ENCODE measurements around the gene PPP1R9B. TPM values are rescaled to one million over a fixed set of nuclear protein-coding genes. Genes with fewer than 3 reads are reported as not detected.

Gene PPP1R9B
- total RNA-seq, 2 donors from 2014 or later = 24.1 to 34.6 TPM

GRCh38 chr17:50120475-50121253 lies 29.8 kb downstream of the PPP1R9B start:
- no peak for DNase-seq
- H3K27me3 ChIP-seq (ENCODE audit: control insufficient read depth, insufficient read depth, low read length, poor library complexity, severe bottlenecking) = no peaks in the 10 kb centered on the region
- no peaks in the 10 kb centered on the region for H3K36me3 ChIP-seq (ENCODE audit: control insufficient read depth, insufficient read depth, low read length)
- TF ChIP-seq, protein P1, sequence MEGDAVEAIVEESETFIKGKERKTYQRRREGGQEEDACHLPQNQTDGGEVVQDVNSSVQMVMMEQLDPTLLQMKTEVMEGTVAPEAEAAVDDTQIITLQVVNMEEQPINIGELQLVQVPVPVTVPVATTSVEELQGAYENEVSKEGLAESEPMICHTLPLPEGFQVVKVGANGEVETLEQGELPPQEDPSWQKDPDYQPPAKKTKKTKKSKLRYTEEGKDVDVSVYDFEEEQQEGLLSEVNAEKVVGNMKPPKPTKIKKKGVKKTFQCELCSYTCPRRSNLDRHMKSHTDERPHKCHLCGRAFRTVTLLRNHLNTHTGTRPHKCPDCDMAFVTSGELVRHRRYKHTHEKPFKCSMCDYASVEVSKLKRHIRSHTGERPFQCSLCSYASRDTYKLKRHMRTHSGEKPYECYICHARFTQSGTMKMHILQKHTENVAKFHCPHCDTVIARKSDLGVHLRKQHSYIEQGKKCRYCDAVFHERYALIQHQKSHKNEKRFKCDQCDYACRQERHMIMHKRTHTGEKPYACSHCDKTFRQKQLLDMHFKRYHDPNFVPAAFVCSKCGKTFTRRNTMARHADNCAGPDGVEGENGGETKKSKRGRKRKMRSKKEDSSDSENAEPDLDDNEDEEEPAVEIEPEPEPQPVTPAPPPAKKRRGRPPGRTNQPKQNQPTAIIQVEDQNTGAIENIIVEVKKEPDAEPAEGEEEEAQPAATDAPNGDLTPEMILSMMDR (conservative IDR thresholded peaks at IDR 0.05) = no peak
- Mint-ChIP-seq H3K4me1 (peaks cover 20% of the 10 kb centered on the region), H3K36me3 (ENCODE audit: low read depth) (no peaks in the 10 kb centered on the region), H3K27ac (no peak overlapping the region), H3K9me3 (no peaks in the 10 kb centered on the region), H3K4me3 (no peak overlapping the region), H3K27me3 (ENCODE audit: insufficient read depth) (peaks cover 20% of the 10 kb centered on the region)
- no peak overlapping the region for H3K27ac ChIP-seq (ENCODE audit: low read depth, low read length)
- H3K4me3 ChIP-seq (ENCODE audit: low read length) = no peak overlapping the region
- H3K9ac ChIP-seq (ENCODE audit: extremely low read depth, low read length, poor library complexity, severe bottlenecking) = no peak overlapping the region
- no peaks in the 10 kb centered on the region for H3K9me3 ChIP-seq (ENCODE audit: control insufficient read depth, low read length)
- WGBS, 2 experiments (ENCODE audit: insufficient coverage in 1 of 2, insufficient read length in 1 of 2) = 83 to 86% methylated on average over 5 to 7 of the region's 7 CpGs
- peaks cover 8% of the 10 kb centered on the region for H3K4me1 ChIP-seq (ENCODE audit: control insufficient read depth, insufficient read depth, low read length)

GRCh38 chr17:50118828-50119218 lies 31.7 kb downstream of the PPP1R9B start:
- H3K4me1 ChIP-seq (ENCODE audit: control insufficient read depth, insufficient read depth, low read length) = peaks cover 8% of the 10 kb centered on the region
- H3K9ac ChIP-seq (ENCODE audit: extremely low read depth, low read length, poor library complexity, severe bottlenecking) = no peak overlapping the region
- H3K4me3 ChIP-seq (ENCODE audit: low read length) = no peak overlapping the region
- no peaks in the 10 kb centered on the region for H3K9me3 ChIP-seq (ENCODE audit: control insufficient read depth, low read length)
- DNase-seq = no peak
- peaks cover 16% of the 10 kb centered on the region for H3K27me3 Mint-ChIP-seq (ENCODE audit: insufficient read depth)
- no peaks in the 10 kb centered on the region for H3K36me3 ChIP-seq (ENCODE audit: control insufficient read depth, insufficient read depth, low read length)
- TF ChIP-seq, protein P1 (conservative IDR thresholded peaks at IDR 0.05) = no peak
- no peaks in the 10 kb centered on the region for H3K9me3 Mint-ChIP-seq
- H3K4me1 Mint-ChIP-seq = peaks cover 21% of the 10 kb centered on the region
- no peaks in the 10 kb centered on the region for H3K27me3 ChIP-seq (ENCODE audit: control insufficient read depth, insufficient read depth, low read length, poor library complexity, severe bottlenecking)
- H3K4me3 Mint-ChIP-seq = no peak overlapping the region
- no peak overlapping the region for H3K27ac ChIP-seq (ENCODE audit: low read depth, low read length)
- 60 to 98% methylated on average over 1 to 4 of the region's 4 CpGs for WGBS, 2 experiments (ENCODE audit: insufficient coverage in 1 of 2, insufficient read length in 1 of 2)
- no peak overlapping the region for H3K27ac Mint-ChIP-seq
- no peaks in the 10 kb centered on the region for H3K36me3 Mint-ChIP-seq (ENCODE audit: low read depth)

GRCh38 chr17:50118076-50118827 lies 32.2 kb downstream of the PPP1R9B start:
- H3K9me3 Mint-ChIP-seq = no peaks in the 10 kb centered on the region
- no peak overlapping the region for H3K27ac Mint-ChIP-seq
- H3K4me3 ChIP-seq (ENCODE audit: low read length) = peak overlapping the region; percentile 66
- DNase-seq = no peak
- H3K27me3 Mint-ChIP-seq (ENCODE audit: insufficient read depth) = peaks cover 16% of the 10 kb centered on the region
- H3K4me1 ChIP-seq (ENCODE audit: control insufficient read depth, insufficient read depth, low read length) = peaks cover 8% of the 10 kb centered on the region
- H3K9me3 ChIP-seq (ENCODE audit: control insufficient read depth, low read length) = no peaks in the 10 kb centered on the region
- no peaks in the 10 kb centered on the region for H3K27me3 ChIP-seq (ENCODE audit: control insufficient read depth, insufficient read depth, low read length, poor library complexity, severe bottlenecking)
- H3K4me1 Mint-ChIP-seq = peaks cover 17% of the 10 kb centered on the region
- no peak overlapping the region for H3K9ac ChIP-seq (ENCODE audit: extremely low read depth, low read length, poor library complexity, severe bottlenecking)
- TF ChIP-seq, protein P1 (conservative IDR thresholded peaks at IDR 0.05) = no peak
- no peak overlapping the region for H3K27ac ChIP-seq (ENCODE audit: low read depth, low read length)
- H3K4me3 Mint-ChIP-seq = no peak overlapping the region
- WGBS, 2 experiments (ENCODE audit: insufficient coverage in 1 of 2, insufficient read length in 1 of 2) = 91 to 93% methylated on average over 17 to 22 of the region's 23 CpGs
- H3K36me3 Mint-ChIP-seq (ENCODE audit: low read depth) = no peaks in the 10 kb centered on the region
- H3K36me3 ChIP-seq (ENCODE audit: control insufficient read depth, insufficient read depth, low read length) = peaks cover 5% of the 10 kb centered on the region
